Prostate gland (tissue), 2 donors: Measurements from ENCODE around the gene PEAK1. TPM values are rescaled to one million over a fixed set of nuclear protein-coding genes. Genes with fewer than 3 reads are reported as not detected.

Source experiments
- DNase-seq: peaks from one replicate; pipeline ENCODE4 v3.0.0-alpha.2; 2019; ENCODE audit warnings: low spot score
- H3K27ac ChIP-seq, 2 donors: fragments of 200-600 bp; sonication (generic); 2 replicates each; pipeline ENCODE4 v1.5.1; 2017 to 2019
- H3K27me3 ChIP-seq: fragments of 200-600 bp; sonication (generic); replicated peaks from 2 replicates; pipeline ENCODE4 v1.5.1; 2019; ENCODE audit not compliant: insufficient read depth
- H3K36me3 ChIP-seq, 2 donors: fragments of 200-600 bp; sonication (generic); 1 replicate in 1 of 2; 2 replicates in 1 of 2; pipeline versions ENCODE4 v1.5.1 to v1.8.1; 2017 to 2019
- H3K4me1 ChIP-seq: fragments of 200-600 bp; sonication (generic); replicated peaks from 2 replicates; pipeline ENCODE4 v1.5.1; 2019
- H3K4me3 ChIP-seq, 2 donors: fragments of 200-600 bp; sonication (generic); 2 replicates each; pipeline ENCODE4 v1.5.1; 2017 to 2019
- H3K9me3 ChIP-seq: fragments of 200-600 bp; sonication (generic); 2 replicates; pipeline ENCODE4 v1.5.1; 2017
- POLR2A ChIP-seq: fragments of 450-650 bp; IDR thresholded peaks from one replicate; pipeline ENCODE4 v1.6.1; 2016; ENCODE audit warnings: antibody characterized with exemption, mild to moderate bottlenecking
- POLR2AphosphoS5 ChIP-seq: sonication (generic); formaldehyde crosslinking; IDR thresholded peaks from one replicate; pipeline ENCODE4 v1.6.1; 2017; ENCODE audit warnings: antibody characterized with exemption
- WGBS: methylation state at CpG from one replicate; pipeline ENCODE4 v1.1.5; 2018; 5-methylcytosine and 5-hydroxymethylcytosine counted together
- intact Hi-C: fragments of 100-400 bp; cut with DNase I; formaldehyde crosslinking; loops from one replicate; pipeline ENCODE4 v1.14.2; 2022
- total RNA-seq, 2 donors: library from RNA; depleted of rRNA; stranded (reverse); fragments of >200 nt; gene quantifications; one replicate each; pipeline ENCODE4 v1.1.0, GENCODE V29; 2016
- TF ChIP-seq, protein P1 (sequence below), 4 experiments: fragments of 200-600 bp in 2 of 4; fragments of 450-650 bp in 2 of 4; sonication (generic) in 2 of 4; IDR thresholded peaks; 1 replicate in 3 of 4; 2 replicates in 1 of 4; pipeline ENCODE4 v1.5.1; 2016 to 2019; ENCODE audit warnings: antibody characterized with exemption in 4 of 4, mild to moderate bottlenecking in 2 of 4, moderate library complexity in 2 of 4

Gene PEAK1
- total RNA-seq, 2 donors from 2014 or later = 11.3 to 108 TPM

DNA sequence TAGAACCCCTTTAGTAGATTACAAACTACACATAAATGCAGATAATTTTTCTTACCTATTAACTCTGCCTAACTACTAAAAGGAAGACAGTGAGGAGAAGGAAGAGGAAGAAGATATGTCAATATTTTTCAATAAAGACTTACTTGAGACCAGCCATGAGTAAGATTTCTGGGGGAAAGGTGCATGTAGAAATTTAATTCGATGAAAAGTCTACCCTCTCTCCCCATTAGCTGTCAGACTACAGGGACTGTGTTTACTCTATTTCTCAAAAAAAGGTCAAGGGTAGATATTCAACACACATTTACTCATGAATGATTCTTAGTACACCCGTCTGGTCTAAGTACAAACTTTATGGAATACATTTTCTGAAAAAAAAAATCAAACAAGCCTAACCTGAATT is 355.8 kb downstream of the PEAK1 start:
- WGBS = 84% methylated on average over 2 of the region's 2 CpGs
- DNase-seq = no peak
- no peaks in the 10 kb centered on the region for H3K36me3 ChIP-seq
- H3K9me3 ChIP-seq = no peaks in the 10 kb centered on the region
- intact Hi-C loops = no loop called here
- no peak overlapping the region for H3K27ac ChIP-seq
- H3K27me3 ChIP-seq = no peaks in the 10 kb centered on the region
- no peak overlapping the region for H3K4me3 ChIP-seq
- TF ChIP-seq POLR2AphosphoS5 (no peak), POLR2A (no peak)
- TF ChIP-seq, protein P1, sequence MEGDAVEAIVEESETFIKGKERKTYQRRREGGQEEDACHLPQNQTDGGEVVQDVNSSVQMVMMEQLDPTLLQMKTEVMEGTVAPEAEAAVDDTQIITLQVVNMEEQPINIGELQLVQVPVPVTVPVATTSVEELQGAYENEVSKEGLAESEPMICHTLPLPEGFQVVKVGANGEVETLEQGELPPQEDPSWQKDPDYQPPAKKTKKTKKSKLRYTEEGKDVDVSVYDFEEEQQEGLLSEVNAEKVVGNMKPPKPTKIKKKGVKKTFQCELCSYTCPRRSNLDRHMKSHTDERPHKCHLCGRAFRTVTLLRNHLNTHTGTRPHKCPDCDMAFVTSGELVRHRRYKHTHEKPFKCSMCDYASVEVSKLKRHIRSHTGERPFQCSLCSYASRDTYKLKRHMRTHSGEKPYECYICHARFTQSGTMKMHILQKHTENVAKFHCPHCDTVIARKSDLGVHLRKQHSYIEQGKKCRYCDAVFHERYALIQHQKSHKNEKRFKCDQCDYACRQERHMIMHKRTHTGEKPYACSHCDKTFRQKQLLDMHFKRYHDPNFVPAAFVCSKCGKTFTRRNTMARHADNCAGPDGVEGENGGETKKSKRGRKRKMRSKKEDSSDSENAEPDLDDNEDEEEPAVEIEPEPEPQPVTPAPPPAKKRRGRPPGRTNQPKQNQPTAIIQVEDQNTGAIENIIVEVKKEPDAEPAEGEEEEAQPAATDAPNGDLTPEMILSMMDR (IDR thresholded peaks at IDR 0.05) = no peak
- no peaks in the 10 kb centered on the region for H3K4me1 ChIP-seq

DNA sequence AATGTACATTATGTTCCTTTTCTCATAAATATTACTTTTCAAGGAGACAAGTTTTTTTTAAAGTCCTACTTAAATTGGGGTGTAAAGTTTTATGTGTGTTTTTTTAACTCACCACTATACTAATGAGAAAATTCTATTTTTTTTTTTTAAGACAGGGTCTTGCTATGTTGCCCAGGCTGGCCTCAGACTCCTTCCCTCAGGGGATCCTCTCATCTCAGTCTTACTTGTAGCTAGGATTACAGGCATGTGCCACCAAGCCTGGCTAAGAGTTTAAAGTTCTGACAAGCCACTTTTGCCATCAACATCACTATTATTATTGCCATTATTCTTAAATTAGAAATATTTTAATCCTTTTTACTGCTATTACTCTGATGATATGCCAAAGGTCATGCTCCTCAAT is 356.7 kb downstream of the PEAK1 start:
- intact Hi-C loops = no loop called here

DNA sequence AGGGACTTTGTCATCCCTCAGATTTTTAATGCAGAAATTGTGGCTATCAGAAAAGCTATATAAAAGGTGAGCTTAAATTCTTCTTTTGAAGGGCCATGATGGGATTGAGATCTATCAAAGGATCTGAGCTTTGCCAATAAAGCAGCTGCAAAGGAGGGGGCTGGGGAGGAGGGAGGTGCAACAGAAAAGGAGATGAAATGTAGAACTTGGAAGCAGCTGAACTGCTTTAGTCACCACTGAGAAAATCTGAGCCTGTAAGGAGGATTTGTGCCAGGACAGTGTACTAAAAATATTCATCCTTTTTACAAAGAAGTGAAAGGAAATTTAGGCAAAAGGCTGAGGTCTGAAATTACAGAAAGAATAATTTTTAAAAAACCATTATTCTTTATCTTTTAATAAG is 359.4 kb downstream of the PEAK1 start:
- H3K36me3 ChIP-seq = no peaks in the 10 kb centered on the region
- intact Hi-C loops = no loop called here
- no peaks in the 10 kb centered on the region for H3K4me1 ChIP-seq
- no peaks in the 10 kb centered on the region for H3K27me3 ChIP-seq
- H3K27ac ChIP-seq = no peak overlapping the region
- no peaks in the 10 kb centered on the region for H3K9me3 ChIP-seq
- H3K4me3 ChIP-seq = no peak overlapping the region
- DNase-seq = no peak
- no peak for TF ChIP-seq POLR2AphosphoS5
- TF ChIP-seq, protein P1 (IDR thresholded peaks at IDR 0.05) = no peak

More for the DNA sequence above, 356.7 kb downstream of the PEAK1 start:
- TF ChIP-seq, protein P1 (IDR thresholded peaks at IDR 0.05) = no peak
- no peak for TF ChIP-seq POLR2AphosphoS5
- TF ChIP-seq POLR2A = no peak
- H3K4me3 ChIP-seq = no peak overlapping the region
- no peaks in the 10 kb centered on the region for H3K4me1 ChIP-seq
- H3K27ac ChIP-seq = no peak overlapping the region
- H3K27me3 ChIP-seq = no peaks in the 10 kb centered on the region
- H3K36me3 ChIP-seq = no peaks in the 10 kb centered on the region
- H3K9me3 ChIP-seq = no peaks in the 10 kb centered on the region
- DNase-seq = no peak

DNA sequence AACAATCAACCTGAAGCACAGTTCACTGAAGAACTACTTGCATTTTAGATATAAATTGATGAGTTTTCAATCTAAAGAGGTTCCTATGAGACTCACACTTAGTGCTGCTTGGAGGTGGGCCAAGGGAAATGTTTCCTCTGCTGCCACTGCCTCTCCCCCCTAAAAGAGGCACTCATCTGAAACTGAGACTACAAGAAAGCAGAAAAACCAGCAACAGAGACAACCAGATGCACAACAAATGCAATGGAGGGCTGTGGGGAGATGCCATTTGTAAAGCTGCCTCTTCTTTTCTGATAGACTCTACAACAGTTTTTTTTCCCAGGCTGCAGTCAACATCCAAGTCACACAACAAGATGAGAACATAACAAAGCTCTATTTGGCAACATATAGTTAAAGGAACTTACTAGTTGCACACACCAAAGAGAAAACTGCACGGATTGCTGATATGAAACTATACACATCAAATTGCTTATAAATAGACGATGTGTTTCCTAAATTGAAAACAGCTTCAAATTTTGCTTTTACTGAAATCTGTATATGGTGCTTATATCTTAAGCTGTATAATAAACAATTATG is 360.0 kb downstream of the PEAK1 start:
- WGBS = 34% methylated on average over 2 of the region's 2 CpGs
- Histone ChIP-seq H3K36me3 (no peaks in the 10 kb centered on the region), H3K9me3 (no peaks in the 10 kb centered on the region), H3K27me3 (no peaks in the 10 kb centered on the region), H3K27ac (no peak overlapping the region), H3K4me3 (no peak overlapping the region), H3K4me1 (no peaks in the 10 kb centered on the region)
- TF ChIP-seq, protein P1 (IDR thresholded peaks at IDR 0.05) = no peak
- TF ChIP-seq POLR2A (no peak), POLR2AphosphoS5 (no peak)
- DNase-seq = no peak
- intact Hi-C loops = no loop called here

DNA sequence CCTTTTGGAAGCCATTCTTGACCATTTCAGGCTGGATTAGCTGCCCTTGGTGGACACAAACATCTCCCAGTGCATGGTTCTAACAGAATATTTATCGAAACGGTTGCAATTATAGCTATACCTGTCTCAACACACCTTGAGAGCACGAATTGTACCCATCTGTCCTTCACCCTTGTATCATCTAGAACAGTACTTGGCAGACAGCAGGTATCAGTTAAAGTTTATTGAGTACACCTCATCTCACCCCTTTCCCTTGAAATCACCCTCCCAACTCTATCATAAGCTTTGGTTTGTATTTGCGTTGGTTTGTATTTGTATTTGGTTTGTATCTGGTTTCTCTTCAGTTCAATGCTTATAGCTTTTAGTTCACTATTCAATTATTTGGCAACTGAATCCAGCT is 361.4 kb downstream of the PEAK1 start:
- Histone ChIP-seq H3K4me1 (no peaks in the 10 kb centered on the region), H3K4me3 (no peak overlapping the region), H3K27me3 (no peaks in the 10 kb centered on the region), H3K9me3 (no peaks in the 10 kb centered on the region), H3K27ac (no peak overlapping the region), H3K36me3 (no peaks in the 10 kb centered on the region)
- DNase-seq = no peak
- 82% methylated on average over 4 of the region's 4 CpGs for WGBS
- TF ChIP-seq POLR2AphosphoS5 (peak; percentile 29), POLR2A (no peak)
- TF ChIP-seq, protein P1 (IDR thresholded peaks at IDR 0.05) = no peak
- intact Hi-C loops = no loop called here
